Calu3 (cell line): Measurements from ENCODE around the gene SRGAP2C. TPM values are rescaled to one million over a fixed set of nuclear protein-coding genes. Genes with fewer than 3 reads are reported as not detected.
"Not testable (repeated sequence)": the region's sequence is repeated elsewhere in the genome, so short reads cannot be mapped to it uniquely, and the experiment has no call there.

Experiments
- BruUV-seq: library from RNA; stranded (reverse); fragments of 400-500 nt; replicated peaks from 2 replicates; lab custom pipeline; 2021; lab: Mats Ljungman, UMichigan
- CTCF ChIA-PET: fragments of 300-600 bp; sonication (Branson Sonifier 250); formaldehyde crosslinking; loops from one replicate; lab custom pipeline; 2022; ENCODE audit warnings: antibody characterized with exemption; lab: Charles Lee
- DNase-seq: peaks from one replicate; pipeline ENCODE4 v3.0.0; 2022
- H3K27ac Mint-ChIP-seq: one replicate; pipeline ENCODE4 v1.8.0; 2022; ENCODE audit warnings: mixed read lengths; ENCODE audit not compliant: unreplicated experiment
- H3K27me3 Mint-ChIP-seq: one replicate; pipeline ENCODE4 v1.8.0; 2022; ENCODE audit warnings: mixed read lengths; ENCODE audit not compliant: unreplicated experiment
- H3K36me3 Mint-ChIP-seq: one replicate; pipeline ENCODE4 v1.8.0; 2022; ENCODE audit warnings: mild to moderate bottlenecking, moderate library complexity, mixed read lengths; ENCODE audit not compliant: insufficient read depth, unreplicated experiment
- H3K4me1 Mint-ChIP-seq: one replicate; pipeline ENCODE4 v1.8.0; 2022; ENCODE audit warnings: mild to moderate bottlenecking, low read depth, mixed read lengths; ENCODE audit not compliant: unreplicated experiment
- H3K4me3 Mint-ChIP-seq: one replicate; pipeline ENCODE4 v1.8.0; 2022; ENCODE audit warnings: mild to moderate bottlenecking, low read depth, moderate library complexity, mixed read lengths; ENCODE audit not compliant: unreplicated experiment
- H3K9me3 Mint-ChIP-seq: one replicate; pipeline ENCODE4 v1.8.0; 2022; ENCODE audit warnings: low read depth, mixed read lengths; ENCODE audit not compliant: unreplicated experiment
- intact Hi-C: fragments of 100-400 bp; cut with micrococcal nuclease; formaldehyde crosslinking; loops from one replicate; pipeline ENCODE4 v1.10.0; 2022; ENCODE audit not compliant: unreplicated experiment
- total RNA-seq: library from RNA; stranded (reverse); gene quantifications from 2 replicates; pipeline ENCODE4 v1.2.3, GENCODE V29; 2022

SRGAP2C gene
- total RNA-seq, 1 experiment from 2014 or later, result 22.6 TPM

DNA sequence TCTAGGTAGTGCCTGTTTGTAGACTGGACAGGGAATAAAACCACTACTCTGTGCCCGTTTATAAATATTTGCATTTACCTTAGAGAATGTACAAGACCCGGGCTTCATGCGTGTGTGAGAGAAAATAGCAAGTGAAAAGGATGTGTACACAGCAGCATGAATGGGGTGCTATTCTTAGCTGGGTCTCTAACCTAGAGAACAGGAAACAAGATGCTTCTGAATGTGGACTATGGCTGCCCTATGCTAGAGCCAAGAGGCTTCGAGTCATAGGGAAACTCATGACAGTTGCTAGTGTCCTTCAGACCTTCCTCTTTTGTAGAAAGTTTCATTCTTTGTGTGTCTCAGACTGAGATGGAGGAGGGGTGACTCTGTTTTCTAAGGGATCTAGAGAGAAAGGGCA is 39.9 kb downstream of the SRGAP2C start:
- BruUV-seq, intact Hi-C loops, CTCF ChIA-PET: not testable (repeated sequence)

GRCh38 chr1:121226295-121226904 is 41.6 kb downstream of the SRGAP2C start:
- H3K4me3 Mint-ChIP-seq, H3K4me1 Mint-ChIP-seq, H3K36me3 Mint-ChIP-seq, H3K27ac Mint-ChIP-seq, H3K27me3 Mint-ChIP-seq, CTCF ChIA-PET, BruUV-seq, H3K9me3 Mint-ChIP-seq, DNase-seq, intact Hi-C loops: not testable (repeated sequence)

More for the DNA sequence above, 39.9 kb downstream of the SRGAP2C start:
- not testable (repeated sequence) for H3K4me1 Mint-ChIP-seq, H3K9me3 Mint-ChIP-seq, DNase-seq, H3K36me3 Mint-ChIP-seq, H3K4me3 Mint-ChIP-seq, H3K27ac Mint-ChIP-seq, H3K27me3 Mint-ChIP-seq

DNA sequence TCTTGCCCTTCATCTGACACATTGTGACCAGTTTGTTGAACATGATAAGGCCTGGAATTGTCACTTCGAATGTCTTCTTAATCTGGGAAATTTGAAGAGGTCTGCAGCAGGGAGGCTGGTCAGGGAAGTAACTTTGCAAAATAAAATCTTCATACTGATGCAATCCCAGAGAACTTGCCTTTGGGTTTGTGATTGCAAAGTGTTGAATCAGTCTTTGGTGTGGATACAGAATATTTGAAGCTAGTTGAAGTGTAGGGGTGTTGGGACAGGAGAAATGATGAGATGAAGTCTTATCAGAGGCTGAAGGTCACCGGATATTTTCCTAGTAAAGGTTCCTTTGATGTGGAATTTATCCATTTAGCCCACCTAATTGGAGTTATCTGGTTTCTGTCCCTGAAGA is 42.1 kb downstream of the SRGAP2C start:
- H3K4me1 Mint-ChIP-seq, H3K27ac Mint-ChIP-seq, H3K9me3 Mint-ChIP-seq, H3K27me3 Mint-ChIP-seq, DNase-seq, CTCF ChIA-PET, BruUV-seq, intact Hi-C loops, H3K4me3 Mint-ChIP-seq, H3K36me3 Mint-ChIP-seq: not testable (repeated sequence)

GRCh38 chr1:121227544-121228330 is 43.0 kb downstream of the SRGAP2C start:
- H3K9me3 Mint-ChIP-seq, H3K27ac Mint-ChIP-seq, DNase-seq, H3K27me3 Mint-ChIP-seq, BruUV-seq, H3K36me3 Mint-ChIP-seq, intact Hi-C loops, CTCF ChIA-PET, H3K4me3 Mint-ChIP-seq, H3K4me1 Mint-ChIP-seq: not testable (repeated sequence)

GRCh38 chr1:121230636-121231035 is 45.9 kb downstream of the SRGAP2C start:
- DNase-seq, intact Hi-C loops, BruUV-seq, H3K9me3 Mint-ChIP-seq, H3K4me1 Mint-ChIP-seq, CTCF ChIA-PET, H3K36me3 Mint-ChIP-seq, H3K4me3 Mint-ChIP-seq, H3K27me3 Mint-ChIP-seq, H3K27ac Mint-ChIP-seq: not testable (repeated sequence)

- H3K27me3 Mint-ChIP-seq, H3K4me1 Mint-ChIP-seq, DNase-seq, H3K9me3 Mint-ChIP-seq, H3K27ac Mint-ChIP-seq, intact Hi-C loops, H3K4me3 Mint-ChIP-seq, BruUV-seq, CTCF ChIA-PET, H3K36me3 Mint-ChIP-seq: not testable (repeated sequence)
These were observed 47.8 kb downstream of the SRGAP2C start for GRCh38 chr1:121232445-121233125.

DNA sequence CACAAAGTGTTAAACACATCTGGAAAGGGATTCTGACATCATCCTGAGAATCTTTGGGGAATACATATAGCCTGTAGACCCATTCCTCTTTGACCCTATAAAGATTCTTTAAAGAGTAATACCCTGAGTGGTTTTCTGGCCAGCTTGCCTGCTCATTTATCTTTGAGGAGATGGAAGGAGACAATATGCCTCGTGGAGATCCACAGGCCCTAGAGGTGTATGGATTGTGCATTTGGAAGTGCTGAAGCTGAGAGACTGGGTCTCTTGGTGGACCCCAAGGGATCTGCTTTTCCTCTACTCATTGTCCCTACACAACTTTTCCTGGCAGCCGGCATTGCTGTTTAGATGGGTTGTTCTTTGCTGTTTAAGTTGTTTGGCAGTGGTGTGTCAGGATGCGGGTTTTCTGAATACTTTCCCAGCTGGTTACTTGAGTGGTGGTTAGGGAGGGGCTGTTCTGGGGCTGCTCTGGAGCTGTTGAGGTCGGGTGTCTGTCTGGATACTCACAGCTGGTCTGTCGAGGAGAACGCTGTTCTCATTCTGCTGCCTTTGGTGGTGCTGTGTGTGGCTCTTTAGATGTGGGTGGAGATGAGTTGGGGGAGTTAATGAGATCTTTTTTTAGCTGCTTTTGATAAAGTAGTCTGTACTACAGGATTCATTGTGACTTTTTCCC is 49.5 kb downstream of the SRGAP2C start:
- H3K9me3 Mint-ChIP-seq, CTCF ChIA-PET, H3K4me1 Mint-ChIP-seq, intact Hi-C loops, H3K27ac Mint-ChIP-seq, BruUV-seq, H3K4me3 Mint-ChIP-seq, DNase-seq, H3K36me3 Mint-ChIP-seq, H3K27me3 Mint-ChIP-seq: not testable (repeated sequence)

DNA sequence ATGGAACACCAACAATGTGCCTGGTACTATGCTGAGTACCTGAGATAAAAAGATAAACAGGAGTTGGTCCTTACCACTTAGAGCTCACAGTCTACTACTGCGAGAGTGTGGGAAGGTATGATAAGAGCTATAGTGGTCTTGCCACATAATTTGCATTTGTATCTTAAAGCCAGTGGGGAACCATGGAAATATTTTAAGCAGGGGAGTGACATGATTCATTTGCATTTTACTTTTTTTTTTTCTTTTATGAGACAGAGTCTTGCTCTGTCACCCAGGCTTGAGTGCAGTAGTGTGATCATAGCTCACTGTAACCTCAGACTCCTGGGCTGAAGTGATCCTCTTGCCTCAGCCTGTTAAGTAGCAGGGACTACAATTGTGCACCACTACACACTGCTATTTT is 53.6 kb downstream of the SRGAP2C start:
- H3K4me3 Mint-ChIP-seq, H3K4me1 Mint-ChIP-seq, H3K27me3 Mint-ChIP-seq, intact Hi-C loops, BruUV-seq, DNase-seq, H3K27ac Mint-ChIP-seq, H3K9me3 Mint-ChIP-seq, H3K36me3 Mint-ChIP-seq, CTCF ChIA-PET: not testable (repeated sequence)

- intact Hi-C loops, CTCF ChIA-PET, BruUV-seq, H3K4me3 Mint-ChIP-seq, H3K9me3 Mint-ChIP-seq, H3K27me3 Mint-ChIP-seq, H3K36me3 Mint-ChIP-seq, DNase-seq, H3K27ac Mint-ChIP-seq, H3K4me1 Mint-ChIP-seq: not testable (repeated sequence)
These were observed 59.1 kb downstream of the SRGAP2C start for GRCh38 chr1:121243913-121244312.
